Epithelial cell of esophagus (primary cell): ENCODE results near the gene TCEA3.

Experiments
- DNase-seq: peaks from one replicate; pipeline ENCODE4 v3.0.0; 2010; ENCODE audit warnings: low read depth
- H3K4me3 ChIP-seq: 2 replicates; pipeline ENCODE4 v1.5.1; 2011; ENCODE audit warnings: mild to moderate bottlenecking, low read length, control low read depth
- CTCF ChIP-seq: IDR thresholded peaks from 2 replicates; pipeline ENCODE4 v1.5.1; 2011; ENCODE audit warnings: low read depth, mild to moderate bottlenecking, low read length, control low read depth, inconsistent platforms; ENCODE audit not compliant: insufficient read depth; ENCODE audit errors: missing control alignments

Gene TCEA3

DNA sequence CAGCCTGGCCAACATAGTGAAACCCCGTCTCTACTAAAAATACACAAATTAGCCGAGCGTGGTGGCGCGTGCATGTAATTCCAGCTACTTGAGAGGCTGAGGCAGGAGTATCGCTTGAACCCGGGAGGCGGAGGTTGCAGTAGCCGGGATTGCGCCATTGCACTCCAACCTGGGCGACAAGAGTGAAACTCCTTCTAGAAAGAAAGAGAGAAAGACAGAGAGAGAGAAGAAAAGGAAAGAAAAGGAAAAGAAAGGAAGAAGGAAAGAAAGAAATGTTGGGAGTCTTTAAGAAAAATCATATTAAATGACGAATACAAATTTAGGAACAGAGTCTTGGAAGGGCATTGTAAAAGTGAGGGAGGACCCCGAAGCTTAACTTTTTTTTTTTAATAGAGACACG, 78.6 kb downstream of the TCEA3 start:
- no peak for TF ChIP-seq CTCF
- no peak for DNase-seq
- H3K4me3 ChIP-seq, result no peak overlapping the region

DNA sequence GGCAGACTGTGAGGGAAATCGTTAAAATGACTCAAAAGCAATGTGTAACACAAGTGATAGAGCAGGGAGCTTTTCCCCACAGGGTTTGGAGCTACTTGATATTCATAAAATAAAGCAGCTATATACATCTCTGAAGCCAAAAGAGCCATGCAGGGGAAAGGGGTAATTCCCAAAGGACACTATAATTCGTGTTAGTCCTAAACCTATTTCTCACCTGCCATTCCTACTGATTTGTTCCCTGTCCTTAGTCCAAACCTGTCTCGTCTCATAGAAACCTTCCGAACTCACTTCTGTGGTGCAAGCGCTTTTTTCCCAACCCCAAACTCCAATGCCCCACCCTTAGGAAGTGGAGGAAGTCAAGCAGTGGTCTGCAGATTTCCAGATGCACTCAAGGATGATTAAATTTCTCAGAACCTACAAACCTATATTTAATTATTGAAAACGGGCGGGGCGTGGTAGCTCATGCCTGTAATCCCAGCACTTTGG, 79.5 kb downstream of the TCEA3 start:
- peak overlapping the region; percentile 80 for H3K4me3 ChIP-seq
- TF ChIP-seq CTCF, result no peak
- DNase-seq, result no peak

GRCh38 chr1:23344111-23344986, 80.2 kb downstream of the TCEA3 start, which contains the start of gene HNRNPR:
TSS of gene HNRNPR (minus strand) at chr1:23344284. CDS start at chr1:23341008, 3,276 bp downstream.
- H3K4me3 ChIP-seq, result peak within 1 kb of the TSS; percentile 80
- no peak for TF ChIP-seq CTCF
- DNase-seq, result peak; percentile 100

- peak; percentile 73 for DNase-seq
- H3K4me3 ChIP-seq, result peak overlapping the region; percentile 80
- TF ChIP-seq CTCF, result no peak
These were observed 81.1 kb downstream of the TCEA3 start for GRCh38 chr1:23343221-23344110.

DNA sequence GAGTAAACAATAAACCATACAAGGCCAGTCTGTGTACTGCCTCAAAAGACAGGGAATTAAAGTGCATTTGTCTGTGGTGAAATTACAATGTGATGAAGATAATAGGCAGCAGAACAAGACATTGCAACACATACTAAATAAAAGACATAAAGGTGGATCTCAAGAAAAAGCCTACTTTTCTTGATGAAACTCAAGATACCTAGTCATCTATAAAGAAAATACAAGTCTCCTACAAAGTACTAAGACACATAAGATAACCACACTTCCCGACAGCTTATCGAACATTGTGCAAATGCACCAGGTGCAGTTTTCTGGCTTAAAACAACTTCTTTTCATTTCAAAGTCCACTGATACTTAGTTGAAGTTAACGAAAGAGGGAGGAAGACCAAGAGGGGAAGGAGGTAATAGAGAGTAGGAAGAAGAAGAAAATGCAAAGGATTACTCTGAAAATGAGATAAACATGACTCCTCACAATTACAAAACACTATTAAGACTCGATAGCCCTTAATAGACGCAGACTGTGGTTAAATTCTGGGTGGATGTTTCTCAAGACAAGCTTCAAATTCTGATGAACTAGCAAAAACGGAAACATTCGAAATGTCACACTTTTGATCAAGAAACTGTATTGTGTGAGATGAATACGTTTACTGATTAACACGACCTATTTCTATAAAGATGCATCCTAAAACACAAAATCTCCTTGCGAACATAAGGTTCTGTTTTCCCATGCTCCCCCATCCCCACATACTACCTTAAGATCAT, 82.4 kb downstream of the TCEA3 start:
- no peak for TF ChIP-seq CTCF
- H3K4me3 ChIP-seq, result peak overlapping the region; percentile 80
- no peak for DNase-seq

GRCh38 chr1:23339632-23340031, 84.9 kb downstream of the TCEA3 start:
- no peak overlapping the region for H3K4me3 ChIP-seq
- DNase-seq, result no peak
- no peak for TF ChIP-seq CTCF
